LNCAP (cell line): ENCODE measurements around the gene BAX.

Source experiments
- CTCF ChIP-seq: fragments of 450-650 bp; IDR thresholded peaks from 2 replicates; pipeline ENCODE4 v1.5.1; 2017; ENCODE audit warnings: mild to moderate bottlenecking

The BAX gene

GRCh38 chr19:48943081-48943480 is 11.6 kb upstream of the BAX start:
- no peak for TF ChIP-seq CTCF

GRCh38 chr19:48945415-48945814 is 9.3 kb upstream of the BAX start:
- no peak for TF ChIP-seq CTCF

- no peak for TF ChIP-seq CTCF
Measured at GRCh38 chr19:48945817-48946216, 8.9 kb upstream of the BAX start.

GRCh38 chr19:48946463-48947257 is 8.0 kb upstream of the BAX start:
- no peak for TF ChIP-seq CTCF

GRCh38 chr19:48947258-48947542 is 7.5 kb upstream of the BAX start:
- TF ChIP-seq CTCF: no peak

GRCh38 chr19:48950159-48950558 is 4.5 kb upstream of the BAX start:
- no peak for TF ChIP-seq CTCF

GRCh38 chr19:48950830-48951519 is 3.7 kb upstream of the BAX start:
- no peak for TF ChIP-seq CTCF

- TF ChIP-seq CTCF: no peak
Measured at GRCh38 chr19:48953141-48953540, 1.5 kb upstream of the BAX start.
